Glutamatergic neuron (in vitro differentiated cells): Measurements from ENCODE around the gene PHF11. TPM values are rescaled to one million over a fixed set of nuclear protein-coding genes. Genes with fewer than 3 reads are reported as not detected.

ENCODE experiments used
- DNase-seq: peaks from one replicate; pipeline ENCODE4 v3.0.0; 2022
- H3K27ac Mint-ChIP-seq: one replicate; pipeline ENCODE4 v1.8.0; 2020; ENCODE audit warnings: mild to moderate bottlenecking, mixed read lengths, inconsistent platforms; ENCODE audit not compliant: unreplicated experiment
- H3K27me3 Mint-ChIP-seq: one replicate; pipeline ENCODE4 v1.8.0; 2020; ENCODE audit warnings: mild to moderate bottlenecking, moderate library complexity, mixed read lengths, inconsistent platforms; ENCODE audit not compliant: unreplicated experiment
- H3K36me3 Mint-ChIP-seq: one replicate; pipeline ENCODE4 v1.8.0; 2020; ENCODE audit warnings: mild to moderate bottlenecking, mixed read lengths, inconsistent platforms; ENCODE audit not compliant: unreplicated experiment
- H3K4me1 Mint-ChIP-seq: one replicate; pipeline ENCODE4 v1.8.0; 2020; ENCODE audit warnings: mild to moderate bottlenecking, low read depth, mixed read lengths, inconsistent platforms; ENCODE audit not compliant: unreplicated experiment
- H3K4me3 Mint-ChIP-seq: one replicate; pipeline ENCODE4 v1.8.0; 2020; ENCODE audit warnings: mild to moderate bottlenecking, mixed read lengths, inconsistent platforms; ENCODE audit not compliant: unreplicated experiment
- H3K9me3 Mint-ChIP-seq: one replicate; pipeline ENCODE4 v1.8.0; 2020; ENCODE audit warnings: mild to moderate bottlenecking, moderate library complexity, mixed read lengths, inconsistent platforms; ENCODE audit not compliant: unreplicated experiment
- long read RNA-seq: library from polyadenylated mRNA; unstranded; transcript quantifications from one replicate; pipeline ENCODE4 v2.0.0, GENCODE V29; 2020; ENCODE audit not compliant: unreplicated experiment
- total RNA-seq: library from RNA; stranded (reverse); fragmentation: NEBNext Ultra II Directional; extraction: Animal tissue kit (Norgen Biotek cat#: 25700); gene quantifications from one replicate; pipeline ENCODE4 v1.2.1, GENCODE V29; 2021; ENCODE audit not compliant: unreplicated experiment
- TF ChIP-seq, protein P1 (sequence below): fragments of 200-600 bp; sonication (generic); IDR thresholded peaks from one replicate; pipeline ENCODE4 v1.5.0; 2021; ENCODE audit not compliant: partially characterized antibody, unreplicated experiment

The PHF11 gene
- total RNA-seq, result 4.3 TPM
- long read RNA-seq, result 0 reads

DNA sequence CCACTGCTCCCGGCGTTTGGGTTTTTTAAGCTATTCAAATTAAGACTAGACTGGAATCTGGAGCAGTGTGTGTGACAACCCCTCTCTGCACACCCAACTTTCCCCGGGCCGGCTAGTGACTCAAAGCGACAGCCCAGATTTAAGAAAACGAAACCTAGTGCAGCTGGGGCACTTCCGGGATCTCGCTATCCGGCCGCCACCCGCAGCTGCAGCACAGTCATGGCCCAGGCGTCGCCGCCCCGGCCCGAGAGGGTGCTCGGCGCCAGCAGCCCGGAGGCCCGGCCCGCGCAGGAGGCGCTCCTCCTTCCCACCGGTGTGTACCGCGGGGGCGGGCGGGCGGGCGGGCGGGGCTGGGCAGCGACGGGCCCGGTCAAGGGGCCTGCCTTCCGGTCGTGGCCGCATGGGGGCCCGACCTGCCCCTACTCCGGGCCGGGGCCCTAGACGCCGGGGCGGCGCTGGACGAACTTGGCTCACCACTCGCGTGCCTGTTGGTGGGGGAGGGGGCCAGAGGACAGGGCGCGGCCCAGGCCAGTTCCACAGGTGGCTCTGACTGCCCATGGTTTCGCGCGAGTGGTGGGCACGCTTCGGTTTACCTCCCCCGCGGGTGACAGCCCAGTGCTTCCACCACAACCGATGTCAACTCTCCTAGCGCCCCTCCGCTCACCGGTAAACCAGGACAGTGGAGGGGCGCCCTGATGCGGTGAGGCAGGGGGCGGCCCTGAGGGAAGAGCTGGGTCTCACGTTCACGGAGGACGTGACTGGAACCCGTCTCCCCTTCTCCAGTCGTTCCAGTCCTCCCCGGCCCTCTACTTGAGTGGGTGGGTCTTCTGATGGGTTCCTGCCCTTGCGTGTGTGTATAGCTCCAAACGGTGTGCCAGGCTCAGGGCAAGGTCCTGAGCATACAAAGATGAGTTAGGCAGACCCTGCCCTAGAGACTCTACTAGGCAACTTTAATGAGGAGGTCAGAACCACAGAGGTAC, at the start of gene PHF11:
Gene PHF11 (plus strand): TSS at position 171 of the 980 bp plus-strand sequence. CDS start 49 bp downstream, at position 220.
- peaks cover 5% of the 10 kb centered on the region for H3K27me3 Mint-ChIP-seq
- H3K27ac Mint-ChIP-seq, result no peak within 1 kb of the TSS
- H3K9me3 Mint-ChIP-seq, result no peaks in the 10 kb centered on the region
- peak; percentile 46 for DNase-seq
- no peaks in the 10 kb centered on the region for H3K4me1 Mint-ChIP-seq
- TF ChIP-seq, protein P1, sequence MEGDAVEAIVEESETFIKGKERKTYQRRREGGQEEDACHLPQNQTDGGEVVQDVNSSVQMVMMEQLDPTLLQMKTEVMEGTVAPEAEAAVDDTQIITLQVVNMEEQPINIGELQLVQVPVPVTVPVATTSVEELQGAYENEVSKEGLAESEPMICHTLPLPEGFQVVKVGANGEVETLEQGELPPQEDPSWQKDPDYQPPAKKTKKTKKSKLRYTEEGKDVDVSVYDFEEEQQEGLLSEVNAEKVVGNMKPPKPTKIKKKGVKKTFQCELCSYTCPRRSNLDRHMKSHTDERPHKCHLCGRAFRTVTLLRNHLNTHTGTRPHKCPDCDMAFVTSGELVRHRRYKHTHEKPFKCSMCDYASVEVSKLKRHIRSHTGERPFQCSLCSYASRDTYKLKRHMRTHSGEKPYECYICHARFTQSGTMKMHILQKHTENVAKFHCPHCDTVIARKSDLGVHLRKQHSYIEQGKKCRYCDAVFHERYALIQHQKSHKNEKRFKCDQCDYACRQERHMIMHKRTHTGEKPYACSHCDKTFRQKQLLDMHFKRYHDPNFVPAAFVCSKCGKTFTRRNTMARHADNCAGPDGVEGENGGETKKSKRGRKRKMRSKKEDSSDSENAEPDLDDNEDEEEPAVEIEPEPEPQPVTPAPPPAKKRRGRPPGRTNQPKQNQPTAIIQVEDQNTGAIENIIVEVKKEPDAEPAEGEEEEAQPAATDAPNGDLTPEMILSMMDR, result no peak
- H3K4me3 Mint-ChIP-seq, result peak within 1 kb of the TSS; percentile 85
- H3K36me3 Mint-ChIP-seq, result no peaks in the 10 kb centered on the region

DNA sequence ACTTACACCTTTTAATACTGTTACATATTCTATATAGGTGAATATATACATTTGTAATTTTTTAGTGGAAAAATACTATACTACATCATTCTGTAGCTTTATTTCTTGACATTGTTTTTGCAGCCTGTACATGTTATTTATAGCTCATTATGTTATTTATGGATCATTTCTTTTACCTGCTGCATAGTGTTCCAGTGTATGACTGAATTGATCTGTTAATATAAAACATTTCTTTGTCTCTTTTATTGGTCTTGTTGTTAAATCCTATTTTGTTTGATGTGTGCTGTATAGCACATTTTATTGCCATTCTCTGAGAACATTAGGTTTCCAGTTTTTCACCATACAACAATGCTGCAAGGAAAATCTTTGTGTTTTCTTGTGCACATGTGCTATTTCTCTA, 49.3 kb upstream of the PHF11 start:
- Mint-ChIP-seq H3K36me3 (no peaks in the 10 kb centered on the region), H3K27ac (no peak overlapping the region), H3K4me1 (peaks cover 8% of the 10 kb centered on the region), H3K4me3 (no peak overlapping the region), H3K27me3 (peaks cover 8% of the 10 kb centered on the region), H3K9me3 (peaks cover 9% of the 10 kb centered on the region)
- DNase-seq, result no peak
- TF ChIP-seq, protein P1, result no peak

DNA sequence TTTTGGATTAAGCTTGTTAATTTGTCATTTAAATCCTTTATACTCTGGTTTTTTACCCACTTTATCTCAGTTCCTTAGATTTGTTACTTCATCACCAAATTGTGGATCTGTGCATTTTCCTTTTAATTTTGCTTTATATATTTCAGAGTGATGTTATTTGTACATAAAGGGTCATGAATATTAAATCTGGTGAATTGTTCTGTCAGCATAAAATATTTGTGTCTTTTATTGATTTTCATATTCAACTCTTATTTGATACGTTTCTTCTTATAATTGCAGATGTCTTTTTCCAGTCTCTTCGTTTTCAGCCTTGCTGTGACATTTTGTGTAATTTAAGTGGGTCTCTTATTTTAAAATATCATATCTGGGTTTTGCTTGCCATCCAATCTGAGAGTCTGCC, 47.0 kb upstream of the PHF11 start:
- Mint-ChIP-seq H3K4me3 (no peak overlapping the region), H3K36me3 (no peaks in the 10 kb centered on the region), H3K27me3 (peaks cover 4% of the 10 kb centered on the region), H3K4me1 (peaks cover 8% of the 10 kb centered on the region), H3K27ac (no peak overlapping the region), H3K9me3 (peaks cover 2% of the 10 kb centered on the region)
- TF ChIP-seq, protein P1, result no peak
- DNase-seq, result no peak

DNA sequence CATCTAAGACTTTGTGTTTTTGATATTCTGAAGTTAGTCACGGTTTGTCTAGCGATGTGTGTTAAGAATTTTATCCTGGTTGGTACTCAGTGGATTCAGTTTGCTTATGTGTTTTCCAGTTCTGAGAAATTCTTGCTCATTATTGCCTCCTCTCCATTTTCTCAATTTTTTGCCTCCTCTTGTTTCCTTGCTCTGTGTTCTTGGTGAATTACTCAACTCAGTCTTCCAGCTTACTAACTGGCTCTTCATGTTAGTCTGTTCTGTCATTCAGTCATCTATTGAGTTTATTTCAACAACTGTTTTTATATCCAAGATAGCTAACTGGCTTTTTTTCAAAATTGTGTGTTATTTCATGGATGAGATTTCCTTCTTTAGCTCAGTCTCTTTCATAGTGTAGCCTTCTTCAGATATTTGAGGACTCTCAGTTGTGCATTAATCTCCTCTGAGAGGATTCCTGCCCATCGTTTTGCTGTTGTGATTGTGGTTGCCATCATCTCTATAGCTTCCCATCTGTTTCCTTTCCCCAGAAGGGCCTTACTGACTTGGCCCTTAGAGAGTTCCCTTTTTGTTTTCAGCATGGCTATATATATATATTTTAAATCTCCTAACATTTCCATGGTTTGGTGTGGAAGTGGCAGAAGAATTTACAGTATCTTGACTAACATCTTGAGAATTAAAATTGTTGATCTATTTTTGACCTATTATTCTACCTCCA, 45.5 kb upstream of the PHF11 start:
- Mint-ChIP-seq H3K27ac (peak overlapping the region; percentile 86), H3K9me3 (no peaks in the 10 kb centered on the region), H3K36me3 (no peaks in the 10 kb centered on the region), H3K4me1 (peaks cover 5% of the 10 kb centered on the region), H3K4me3 (peak overlapping the region; percentile 9), H3K27me3 (no peaks in the 10 kb centered on the region)
- TF ChIP-seq, protein P1, result no peak
- DNase-seq, result no peak
